Diencephalon (tissue), 1 donor: Measurements from ENCODE around the gene PHKB. TPM values are rescaled to one million over a fixed set of nuclear protein-coding genes. Genes with fewer than 3 reads are reported as not detected.

ENCODE experiments used
- small RNA-seq: library from RNA; depleted of rRNA; stranded (forward); fragments of <200 nt; gene quantifications from one replicate; pipeline ENCODE3, GENCODE V24; 2014
- total RNA-seq: library from RNA; depleted of rRNA; stranded (reverse); fragments of >200 nt; gene quantifications from one replicate; pipeline ENCODE4 v1.2.3, GENCODE V29; 2014

Gene PHKB
- 189 TPM for total RNA-seq

GRCh38 chr16:47460711-47461597, at the start of gene PHKB, which contains the start of gene ITFG1:
TSS of gene PHKB (plus strand) at chr16:47461331. CDS start at chr16:47461351, 20 bp downstream.
TSS of gene ITFG1 (minus strand) at chr16:47461063. CDS start at chr16:47461045, 18 bp downstream.

Small RNA genes lying within 50 kb of the gene (small RNA-seq; reads per million reads assigned to genes)
- not detected for gene RNA5SP425

Other genes with a start within 250 kb of the PHKB start
- gene ITFG1, start 268 bp upstream of the PHKB start, total RNA-seq: 240 TPM